GM13977 (cell line): ENCODE results near the gene MALAT1.

Experiments
- DNase-seq: peaks from one replicate; pipeline ENCODE4 v3.0.0; 2012; ENCODE audit warnings: low spot score
- in situ Hi-C: fragments of 300-500 bp; cut with MboI; formaldehyde crosslinking; loops from one replicate; pipeline ENCODE4 v1.12.0; 2022; ENCODE audit warnings: low sequenced_read_pairs, low pct_unique_long_range_greater_than_20kb, mixed read lengths, inconsistent platforms; ENCODE audit not compliant: unreplicated experiment
- TF ChIP-seq, protein P1 (sequence below): IDR thresholded peaks from 2 replicates; pipeline ENCODE4 v1.5.1; 2012; ENCODE audit warnings: mild to moderate bottlenecking, control low read depth; ENCODE audit not compliant: insufficient read depth; ENCODE audit errors: extremely low read depth, missing control alignments

MALAT1 gene

DNA sequence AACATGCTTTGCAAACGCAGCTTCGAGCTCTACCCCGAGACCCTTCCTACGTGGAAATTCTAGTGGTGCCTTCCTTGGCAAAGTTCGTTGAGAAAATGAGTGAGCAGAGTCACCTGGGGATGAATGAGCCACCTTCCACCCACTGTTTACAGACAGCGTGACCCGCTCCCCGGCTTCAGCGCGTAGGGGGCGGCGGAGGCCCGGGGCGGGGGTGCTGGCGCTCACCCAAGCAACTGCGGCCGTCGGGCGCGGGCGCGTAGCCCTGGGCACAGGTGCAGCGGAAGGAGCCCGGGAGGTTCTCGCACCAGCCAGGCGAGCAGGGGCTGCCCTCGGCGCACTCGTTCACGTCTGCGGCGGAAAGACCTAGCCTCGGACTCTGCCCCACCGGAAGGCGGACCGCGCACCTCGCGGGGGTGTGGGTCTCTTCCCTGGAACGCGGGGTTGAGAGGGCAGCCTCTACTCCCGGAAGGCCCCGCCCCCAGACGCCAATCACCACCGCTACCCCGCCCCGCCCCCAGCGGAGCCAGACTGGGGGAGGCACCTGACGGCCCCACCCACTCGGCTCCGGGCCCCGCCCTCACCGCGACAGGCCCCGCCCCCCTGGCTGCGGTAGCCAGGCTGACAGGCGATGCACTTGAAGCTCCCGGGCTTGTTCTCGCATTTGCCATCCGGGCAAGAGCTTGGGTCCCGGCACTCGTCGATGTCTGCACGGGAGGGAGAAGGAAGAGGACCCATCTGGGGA, 47.5 kb downstream of the MALAT1 start:
- DNase-seq = peak; percentile 99
- TF ChIP-seq, protein P1, sequence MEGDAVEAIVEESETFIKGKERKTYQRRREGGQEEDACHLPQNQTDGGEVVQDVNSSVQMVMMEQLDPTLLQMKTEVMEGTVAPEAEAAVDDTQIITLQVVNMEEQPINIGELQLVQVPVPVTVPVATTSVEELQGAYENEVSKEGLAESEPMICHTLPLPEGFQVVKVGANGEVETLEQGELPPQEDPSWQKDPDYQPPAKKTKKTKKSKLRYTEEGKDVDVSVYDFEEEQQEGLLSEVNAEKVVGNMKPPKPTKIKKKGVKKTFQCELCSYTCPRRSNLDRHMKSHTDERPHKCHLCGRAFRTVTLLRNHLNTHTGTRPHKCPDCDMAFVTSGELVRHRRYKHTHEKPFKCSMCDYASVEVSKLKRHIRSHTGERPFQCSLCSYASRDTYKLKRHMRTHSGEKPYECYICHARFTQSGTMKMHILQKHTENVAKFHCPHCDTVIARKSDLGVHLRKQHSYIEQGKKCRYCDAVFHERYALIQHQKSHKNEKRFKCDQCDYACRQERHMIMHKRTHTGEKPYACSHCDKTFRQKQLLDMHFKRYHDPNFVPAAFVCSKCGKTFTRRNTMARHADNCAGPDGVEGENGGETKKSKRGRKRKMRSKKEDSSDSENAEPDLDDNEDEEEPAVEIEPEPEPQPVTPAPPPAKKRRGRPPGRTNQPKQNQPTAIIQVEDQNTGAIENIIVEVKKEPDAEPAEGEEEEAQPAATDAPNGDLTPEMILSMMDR = no peak
- in situ Hi-C loops = no loop called here

DNA sequence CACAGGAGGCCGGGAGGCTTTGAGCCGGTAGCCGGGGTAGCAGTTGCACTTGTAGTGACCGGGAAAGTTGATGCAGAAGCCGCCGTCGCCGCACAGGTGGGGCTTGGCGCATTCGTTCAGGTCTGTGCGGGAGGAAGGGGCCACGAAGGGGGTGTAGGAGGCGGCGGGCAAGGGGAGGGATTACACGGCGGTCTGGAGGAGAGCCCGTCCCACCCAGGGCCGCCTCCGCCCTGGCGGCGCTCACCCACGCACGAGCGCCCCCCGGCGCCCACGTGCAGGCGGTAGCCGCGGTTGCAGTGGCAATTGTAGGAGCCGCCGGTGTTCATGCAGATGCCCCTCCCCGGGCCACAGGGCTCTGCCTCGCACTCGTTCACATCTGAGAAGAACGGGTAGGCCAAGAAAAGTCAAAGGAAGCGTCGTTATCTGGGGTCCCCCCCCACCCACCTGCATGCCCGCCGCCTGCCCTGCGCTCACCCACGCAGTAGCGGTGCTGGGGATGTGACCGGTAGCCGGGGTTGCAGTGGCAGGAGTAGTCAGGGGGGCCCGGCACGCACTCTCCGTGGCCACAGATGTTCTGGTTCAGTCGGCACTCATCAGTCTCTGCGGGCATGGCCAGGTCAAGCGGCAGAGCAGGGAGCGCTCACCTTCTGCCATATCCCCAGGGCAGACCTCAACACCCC, 48.7 kb downstream of the MALAT1 start:
- in situ Hi-C loops = no loop called here
- TF ChIP-seq, protein P1 = no peak
- no peak for DNase-seq

DNA sequence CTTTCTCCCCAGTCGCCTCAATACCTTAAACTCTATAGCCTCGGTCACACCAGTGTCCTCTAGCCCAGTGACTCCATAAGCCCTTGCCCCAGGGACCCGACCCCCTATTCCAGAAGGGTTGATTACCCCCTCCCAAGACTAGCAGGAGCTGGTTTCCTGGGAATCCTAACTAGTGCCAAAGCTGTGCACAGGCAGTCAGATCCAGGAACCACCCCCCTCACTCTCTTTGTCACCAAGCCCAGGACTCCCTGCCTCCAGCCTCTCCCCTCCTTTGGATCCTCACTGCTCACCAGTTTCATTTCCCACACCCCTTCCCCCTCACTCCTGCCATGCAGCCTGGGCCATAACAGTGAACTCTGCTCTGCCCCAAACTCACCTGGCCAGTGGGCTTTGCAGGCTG, 49.5 kb downstream of the MALAT1 start:
- TF ChIP-seq, protein P1 = no peak
- no peak for DNase-seq
- in situ Hi-C loops = no loop called here

DNA sequence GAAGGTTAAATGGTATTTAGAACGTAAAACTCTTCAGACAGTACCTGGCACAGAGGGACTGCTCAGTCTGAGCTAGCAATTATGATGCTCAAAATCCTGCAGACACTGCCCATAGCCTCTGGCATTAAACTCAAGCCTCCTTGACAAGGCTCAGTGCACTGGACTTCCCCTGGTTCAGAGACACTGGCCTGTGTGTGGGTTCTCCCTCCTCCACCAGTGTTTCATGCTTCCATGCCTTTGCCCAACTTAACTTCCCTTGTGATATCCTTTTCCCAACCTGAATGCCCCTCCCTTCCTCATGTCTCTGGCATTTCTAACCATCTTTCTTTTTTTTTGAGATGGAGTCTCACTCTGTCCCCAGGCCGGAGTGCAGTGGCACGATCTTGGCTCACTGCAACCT, 50.3 kb downstream of the MALAT1 start:
- in situ Hi-C loops = no loop called here
- DNase-seq = no peak
- TF ChIP-seq, protein P1 = no peak

DNA sequence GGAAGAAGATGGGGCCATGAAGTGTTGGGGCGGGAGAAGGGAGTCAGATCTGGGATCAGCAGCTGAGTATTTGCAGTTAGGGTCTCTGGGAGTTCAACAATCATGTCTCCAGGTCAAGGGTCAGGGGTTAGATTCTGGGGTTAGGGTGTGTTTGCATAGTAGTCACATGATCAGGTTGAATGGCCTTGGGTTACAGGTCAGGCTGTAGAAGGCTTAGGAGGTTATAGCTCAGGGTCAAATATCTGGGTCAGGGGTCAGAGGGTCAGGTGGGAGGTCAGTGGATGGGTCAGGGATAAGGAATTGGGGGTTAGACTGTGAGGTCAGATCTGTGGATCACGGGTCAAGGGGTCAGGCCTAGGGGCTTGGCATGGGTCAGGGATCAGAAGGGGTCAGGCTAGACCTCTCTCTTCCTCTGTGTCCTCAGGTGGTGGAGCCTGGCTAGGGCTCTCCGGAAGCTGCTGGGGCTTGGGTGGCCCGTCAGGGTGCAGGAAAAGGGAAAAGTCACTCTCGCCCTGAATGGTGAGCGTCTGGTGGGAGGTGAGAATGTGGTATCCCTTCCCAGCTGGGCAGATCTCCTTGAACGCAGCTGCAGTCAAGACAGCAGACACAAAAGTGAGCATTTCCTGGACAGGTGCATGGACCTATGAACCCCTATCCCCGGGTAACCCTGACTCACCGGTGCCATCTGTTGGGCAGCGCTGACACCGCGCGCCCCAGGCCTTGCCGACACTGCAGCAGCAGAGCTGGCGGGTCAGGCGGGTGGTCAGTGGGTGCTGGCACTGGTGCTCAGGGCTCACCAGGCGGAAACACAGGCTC, 52.9 kb downstream of the MALAT1 start:
- peak; percentile 79 for DNase-seq
- in situ Hi-C loops = no loop called here
- TF ChIP-seq, protein P1 = peak; percentile 84

DNA sequence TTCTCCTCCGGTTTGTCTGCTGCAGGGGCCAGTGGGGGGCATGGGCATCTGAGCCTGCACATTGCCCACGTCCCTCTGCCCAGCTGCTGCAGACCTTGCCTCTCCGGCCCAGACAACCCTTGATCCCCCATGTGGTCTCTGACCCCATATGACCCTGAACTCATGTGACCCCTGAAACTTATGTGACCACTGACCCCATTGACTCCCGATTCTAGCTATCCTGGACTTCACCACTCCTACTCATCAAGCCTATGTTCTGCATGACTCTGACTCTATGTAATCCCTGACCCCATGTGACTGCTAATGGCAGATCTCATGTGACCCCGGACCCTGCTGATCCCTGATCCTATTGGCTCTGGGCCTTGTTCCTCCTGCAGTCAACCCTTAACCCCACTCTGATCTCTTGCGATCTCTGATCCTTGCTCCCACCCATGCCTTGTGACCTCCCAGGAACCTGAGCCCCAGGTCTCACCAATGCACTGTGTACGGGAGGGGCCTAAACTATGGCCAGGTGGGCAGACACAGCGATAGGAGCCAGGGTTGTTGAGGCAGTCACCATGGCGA, 53.6 kb downstream of the MALAT1 start:
- in situ Hi-C loops = no loop called here
- no peak for DNase-seq
- TF ChIP-seq, protein P1 = no peak
